ENCODE data around the gene NMBR.
"Not testable (repeated sequence)": the region's sequence is repeated elsewhere in the genome, so short reads cannot be mapped to it uniquely, and the experiment has no call there.

The NMBR gene

GRCh38 chr6:142167486-142167885 is 20.6 kb upstream of the NMBR start:
- ATAC-seq = no peak
- Mint-ChIP-seq H3K4me1 (peaks cover 17% of the 10 kb centered on the region), H3K9me3 (no peaks in the 10 kb centered on the region), H3K4me3 (no peak overlapping the region), H3K27ac (no peak overlapping the region), H3K36me3 (peaks cover 66% of the 10 kb centered on the region)
- DNase-seq (ENCODE audit: low spot score in 2 of 2) = no peak

GRCh38 chr6:142167071-142167470 is 20.1 kb upstream of the NMBR start:
- Mint-ChIP-seq H3K9me3 (no peaks in the 10 kb centered on the region), H3K36me3 (peaks cover 61% of the 10 kb centered on the region), H3K27ac (no peak overlapping the region), H3K4me1 (peaks cover 20% of the 10 kb centered on the region), H3K4me3 (no peak overlapping the region)
- ATAC-seq (no peak), DNase-seq (ENCODE audit: low spot score in 2 of 2) (no peak)

GRCh38 chr6:142165227-142165626 is 18.3 kb upstream of the NMBR start:
- no peak overlapping the region for H3K4me3 Mint-ChIP-seq
- no peaks in the 10 kb centered on the region for H3K9me3 Mint-ChIP-seq
- H3K36me3 Mint-ChIP-seq = peaks cover 43% of the 10 kb centered on the region
- DNase-seq (ENCODE audit: low spot score in 2 of 2) = no peak
- ATAC-seq = no peak
- H3K4me1 Mint-ChIP-seq = peaks cover 26% of the 10 kb centered on the region
- no peak overlapping the region for H3K27ac Mint-ChIP-seq

DNA sequence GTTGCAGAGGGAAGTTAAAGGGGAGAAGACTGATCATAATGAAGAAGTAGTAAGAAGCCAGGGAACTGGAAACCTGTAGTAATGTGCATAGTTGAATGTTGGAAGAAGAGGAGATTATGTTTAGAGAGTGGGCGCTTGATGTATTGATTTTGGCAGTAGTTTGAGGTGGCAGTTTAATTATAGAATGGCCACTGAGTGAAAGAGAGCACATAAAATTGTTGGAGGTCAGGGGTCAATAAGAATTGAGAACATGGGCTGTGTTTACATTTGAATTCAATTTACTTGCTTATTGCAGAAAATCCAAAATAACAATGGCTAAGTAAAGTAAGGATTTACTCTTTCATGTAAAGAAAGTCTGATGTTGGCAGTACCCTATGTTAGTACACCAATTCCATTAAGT is 15.9 kb upstream of the NMBR start:
- H3K9me3 Mint-ChIP-seq = no peaks in the 10 kb centered on the region
- DNase-seq (ENCODE audit: low spot score in 2 of 2) (no peak), ATAC-seq (no peak)
- H3K36me3 Mint-ChIP-seq = peaks cover 25% of the 10 kb centered on the region
- no peak overlapping the region for H3K4me3 Mint-ChIP-seq
- H3K27ac Mint-ChIP-seq = peak overlapping the region; percentile 3
- H3K4me1 Mint-ChIP-seq = peaks cover 39% of the 10 kb centered on the region

GRCh38 chr6:142156758-142157068 is 9.8 kb upstream of the NMBR start:
- H3K36me3 Mint-ChIP-seq = peaks cover 16% of the 10 kb centered on the region
- ATAC-seq; DNase-seq (ENCODE audit: low spot score in 2 of 2); H3K27ac Mint-ChIP-seq; H3K9me3 Mint-ChIP-seq; H3K4me3 Mint-ChIP-seq: not testable (repeated sequence)
- peaks cover 48% of the 10 kb centered on the region for H3K4me1 Mint-ChIP-seq

DNA sequence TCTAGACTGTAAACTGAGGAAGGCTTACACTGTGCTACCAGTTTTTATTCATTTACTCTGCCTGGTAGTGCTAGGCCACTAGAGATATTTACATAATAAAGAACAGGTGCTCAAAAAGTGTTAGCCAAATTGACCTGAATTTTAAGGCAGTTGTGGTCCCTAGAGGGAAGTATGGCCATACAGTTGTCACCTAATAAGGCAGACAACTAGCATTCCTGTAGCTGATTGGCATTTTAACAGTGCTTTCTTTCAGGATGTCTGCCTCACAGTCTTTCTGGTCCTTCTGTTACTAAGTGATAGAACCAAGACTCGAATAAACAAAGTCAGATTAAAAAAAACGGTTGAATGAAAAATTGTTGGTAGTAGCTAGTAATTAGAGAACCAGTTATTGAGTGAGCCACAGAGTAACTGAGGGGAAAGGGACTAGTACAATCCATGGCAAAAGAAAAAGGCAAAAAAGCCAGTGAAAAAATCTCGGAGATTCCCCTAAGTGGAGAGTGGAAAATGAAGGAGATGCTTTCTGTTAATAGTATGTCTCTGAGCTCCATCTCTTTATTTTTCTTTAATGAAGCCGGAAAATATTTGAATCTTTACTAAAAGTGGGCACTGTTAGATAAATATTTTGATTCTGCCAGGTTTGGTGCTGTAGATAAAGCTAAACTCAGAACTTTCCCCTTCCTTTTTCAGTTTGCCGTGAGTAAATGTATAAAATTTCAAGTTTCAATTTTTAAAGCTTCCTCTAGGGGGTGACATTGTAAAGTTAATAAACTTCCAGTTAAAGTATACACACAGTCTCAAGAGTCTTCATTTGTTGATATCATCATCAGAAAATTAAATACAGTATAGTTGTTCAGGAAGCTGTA is 9.2 kb upstream of the NMBR start:
- peak overlapping the region; percentile 22 for H3K4me3 Mint-ChIP-seq
- H3K4me1 Mint-ChIP-seq = peaks cover 51% of the 10 kb centered on the region
- DNase-seq (ENCODE audit: low spot score in 2 of 2) (no peak), ATAC-seq (no peak)
- peaks cover 19% of the 10 kb centered on the region for H3K36me3 Mint-ChIP-seq
- H3K9me3 Mint-ChIP-seq = no peaks in the 10 kb centered on the region
- no peak overlapping the region for H3K27ac Mint-ChIP-seq

GRCh38 chr6:142155091-142155490 is 8.2 kb upstream of the NMBR start:
- H3K27ac Mint-ChIP-seq = no peak overlapping the region
- peaks cover 30% of the 10 kb centered on the region for H3K36me3 Mint-ChIP-seq
- no peak for ATAC-seq
- no peaks in the 10 kb centered on the region for H3K9me3 Mint-ChIP-seq
- H3K4me3 Mint-ChIP-seq = no peak overlapping the region
- peaks cover 53% of the 10 kb centered on the region for H3K4me1 Mint-ChIP-seq
- no peak for DNase-seq (ENCODE audit: low spot score in 2 of 2)

DNA sequence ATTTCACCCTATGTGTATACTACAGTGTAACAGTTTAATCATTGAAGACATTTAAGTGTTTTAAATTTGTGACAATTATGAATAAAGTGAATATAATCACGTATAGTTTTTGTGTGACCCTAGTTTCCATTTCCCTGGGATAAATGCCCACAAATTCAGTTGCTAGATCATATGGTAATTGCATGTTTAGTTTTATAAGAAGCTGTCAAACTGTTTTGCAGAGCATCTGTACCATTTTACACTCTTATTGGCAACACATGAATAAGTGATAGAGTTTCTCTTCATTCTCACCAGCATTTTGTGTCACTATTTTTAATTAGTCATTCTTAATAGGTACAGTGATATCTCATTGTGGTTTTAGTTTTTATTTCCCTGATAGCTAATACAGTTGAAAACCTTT is 7.4 kb upstream of the NMBR start:
- Mint-ChIP-seq H3K36me3 (peaks cover 30% of the 10 kb centered on the region), H3K27ac (no peak overlapping the region), H3K9me3 (no peaks in the 10 kb centered on the region), H3K4me1 (peaks cover 55% of the 10 kb centered on the region), H3K4me3 (no peak overlapping the region)
- ATAC-seq = no peak
- no peak for DNase-seq (ENCODE audit: low spot score in 2 of 2)

DNA sequence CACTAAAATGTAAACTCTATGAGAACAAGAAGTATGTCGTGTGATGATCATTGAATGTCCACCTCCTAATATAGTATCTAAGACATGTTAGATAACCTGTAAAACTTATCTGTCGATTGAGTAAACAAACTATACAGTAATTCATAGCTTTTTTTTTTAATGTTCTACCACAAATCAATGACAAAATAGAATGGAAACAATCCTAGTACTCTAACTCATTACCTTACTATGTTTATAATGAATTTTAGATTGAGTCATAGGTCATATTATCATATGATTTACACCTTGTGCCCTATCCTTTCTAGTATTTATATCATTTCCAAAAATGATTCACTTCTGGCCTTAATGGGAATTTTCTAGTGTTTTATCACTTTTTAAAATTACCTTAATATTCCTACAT is 6.3 kb upstream of the NMBR start:
- Mint-ChIP-seq H3K9me3 (no peaks in the 10 kb centered on the region), H3K4me1 (peaks cover 61% of the 10 kb centered on the region), H3K36me3 (peaks cover 30% of the 10 kb centered on the region), H3K27ac (peak overlapping the region; percentile 60), H3K4me3 (no peak overlapping the region)
- ATAC-seq (peak; percentile 69), DNase-seq (ENCODE audit: low spot score in 2 of 2) (no peak)

- no peak for DNase-seq (ENCODE audit: low spot score in 2 of 2)
- peak overlapping the region; percentile 60 for H3K27ac Mint-ChIP-seq
These were observed 5.8 kb upstream of the NMBR start for GRCh38 chr6:142152746-142153145.

GRCh38 chr6:142141531-142141930 is 5.4 kb downstream of the NMBR start:
- DNase-seq (ENCODE audit: low spot score in 2 of 2); H3K27ac Mint-ChIP-seq; H3K4me3 Mint-ChIP-seq; H3K4me1 Mint-ChIP-seq; ATAC-seq; H3K9me3 Mint-ChIP-seq; H3K36me3 Mint-ChIP-seq: not testable (repeated sequence)

More at GRCh38 chr6:142152746-142153145, 5.8 kb upstream of the NMBR start:
- H3K36me3 Mint-ChIP-seq = peaks cover 30% of the 10 kb centered on the region
- H3K4me3 Mint-ChIP-seq = no peak overlapping the region
- H3K9me3 Mint-ChIP-seq = no peaks in the 10 kb centered on the region
- no peak for ATAC-seq
- H3K4me1 Mint-ChIP-seq = peaks cover 64% of the 10 kb centered on the region

GRCh38 chr6:142138876-142139275 is 8.0 kb downstream of the NMBR start:
- no peak overlapping the region for H3K27ac Mint-ChIP-seq
- DNase-seq (ENCODE audit: low spot score in 2 of 2) (no peak), ATAC-seq (no peak)
- H3K9me3 Mint-ChIP-seq = no peaks in the 10 kb centered on the region
- H3K4me1 Mint-ChIP-seq = no peaks in the 10 kb centered on the region
- H3K36me3 Mint-ChIP-seq = no peaks in the 10 kb centered on the region
- no peak overlapping the region for H3K4me3 Mint-ChIP-seq

DNA sequence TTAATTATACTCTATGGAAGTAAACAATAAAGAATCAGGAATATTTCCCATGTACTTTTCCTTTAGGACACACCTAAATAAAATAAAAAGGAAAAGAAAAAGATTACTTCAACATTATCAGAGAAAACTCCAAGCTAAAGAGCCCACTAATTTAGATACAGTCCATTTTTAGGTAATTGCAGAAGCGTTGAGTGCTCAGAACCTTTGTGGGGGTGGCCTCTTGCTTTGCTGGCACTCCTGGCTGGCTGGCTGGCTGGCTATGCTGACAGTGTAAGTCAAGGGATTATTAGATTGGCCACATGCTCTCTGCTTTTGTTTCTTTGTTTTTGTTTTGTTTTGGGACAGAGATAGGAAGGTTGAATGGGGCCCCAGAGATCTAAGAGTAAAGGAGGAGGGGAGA is 14.3 kb downstream of the NMBR start, which contains the start of gene GJE1:
Gene GJE1, plus strand, starts transcription at position 301 of the 400 bp plus-strand sequence. CDS start 234 bp downstream, outside the sequence.
- no peak within 1 kb of the TSS for H3K27ac Mint-ChIP-seq
- no peaks in the 10 kb centered on the region for H3K36me3 Mint-ChIP-seq
- no peaks in the 10 kb centered on the region for H3K4me1 Mint-ChIP-seq
- no peaks in the 10 kb centered on the region for H3K9me3 Mint-ChIP-seq
- DNase-seq (ENCODE audit: low spot score in 2 of 2) (no peak), ATAC-seq (no peak)
- no peak within 1 kb of the TSS for H3K4me3 Mint-ChIP-seq

DNA sequence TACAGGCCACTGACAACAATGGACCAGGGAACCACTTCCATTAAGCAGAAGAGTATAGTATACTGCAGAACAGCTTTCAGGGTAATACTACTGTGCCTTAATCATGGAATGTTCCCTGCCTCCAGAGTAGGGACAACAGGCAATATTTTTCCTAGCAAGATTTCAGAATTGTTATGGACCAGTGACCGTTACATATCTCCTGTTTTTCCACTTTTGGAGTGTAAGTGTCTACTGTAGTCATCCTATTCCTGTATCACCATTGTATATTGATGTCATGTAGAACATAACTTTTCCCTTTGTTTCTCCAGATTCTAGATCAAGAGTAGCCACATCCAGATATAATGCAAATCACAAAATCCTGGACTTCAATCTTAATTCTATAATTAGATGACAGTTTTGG is 16.1 kb downstream of the NMBR start:
- DNase-seq (ENCODE audit: low spot score in 2 of 2) = no peak
- no peak for ATAC-seq
- H3K4me1 Mint-ChIP-seq = no peaks in the 10 kb centered on the region
- no peaks in the 10 kb centered on the region for H3K9me3 Mint-ChIP-seq
- H3K36me3 Mint-ChIP-seq = no peaks in the 10 kb centered on the region
- H3K4me3 Mint-ChIP-seq = no peak overlapping the region
- no peak overlapping the region for H3K27ac Mint-ChIP-seq

DNA sequence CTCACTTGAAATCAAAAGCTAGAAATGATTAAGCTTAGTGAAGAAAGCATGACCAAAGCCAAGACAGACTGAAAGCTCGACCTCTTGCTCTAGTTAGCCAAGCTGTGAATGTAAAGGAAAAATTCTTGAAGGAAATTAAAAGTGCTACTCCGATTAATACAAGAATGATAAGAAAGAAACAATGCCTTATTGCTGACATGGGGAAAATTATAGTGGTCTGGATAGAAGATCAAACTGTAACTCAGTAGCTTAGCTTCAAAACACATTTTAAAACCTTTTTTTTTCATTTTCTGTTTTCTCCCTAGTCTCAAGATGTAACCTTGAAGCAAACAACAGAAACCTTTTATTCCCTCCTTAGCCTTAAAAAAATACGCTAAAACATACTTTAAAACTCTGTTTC is 25.6 kb downstream of the NMBR start:
- H3K36me3 Mint-ChIP-seq = no peaks in the 10 kb centered on the region
- H3K4me3 Mint-ChIP-seq = no peak overlapping the region
- H3K4me1 Mint-ChIP-seq = no peaks in the 10 kb centered on the region
- no peak for ATAC-seq
- no peaks in the 10 kb centered on the region for H3K9me3 Mint-ChIP-seq
- no peak overlapping the region for H3K27ac Mint-ChIP-seq
- no peak for DNase-seq (ENCODE audit: low spot score in 2 of 2)

DNA sequence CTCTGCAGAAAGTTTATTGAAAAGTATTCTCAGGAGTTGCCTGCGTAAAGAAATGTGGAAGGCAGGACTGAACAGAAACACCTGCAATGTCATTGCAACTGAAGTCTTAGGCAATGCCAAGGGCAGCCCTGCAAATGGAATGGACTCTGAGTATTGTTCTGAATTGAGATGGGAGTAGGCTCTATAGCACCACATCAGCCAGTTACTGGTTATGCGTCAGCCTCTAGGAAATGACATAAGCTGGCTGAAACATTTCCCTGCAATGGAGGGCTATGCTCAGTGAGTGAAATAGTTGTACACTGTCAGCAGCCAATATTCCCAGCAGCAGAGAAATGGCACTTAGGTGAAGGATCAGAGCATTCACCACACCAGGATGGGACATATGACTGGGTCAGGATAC is 28.0 kb downstream of the NMBR start:
- H3K27ac Mint-ChIP-seq = no peak overlapping the region
- no peak overlapping the region for H3K4me3 Mint-ChIP-seq
- H3K36me3 Mint-ChIP-seq = no peaks in the 10 kb centered on the region
- DNase-seq (ENCODE audit: low spot score in 2 of 2) (no peak), ATAC-seq (peak; percentile 34)
- H3K4me1 Mint-ChIP-seq = no peaks in the 10 kb centered on the region
- no peaks in the 10 kb centered on the region for H3K9me3 Mint-ChIP-seq
